HepG2 (cell line): ENCODE data around the gene FKBP1B. TPM values are rescaled to one million over a fixed set of nuclear protein-coding genes. Genes with fewer than 3 reads are reported as not detected.

ENCODE experiments used
- CCDC6 ChIP-seq: sonication (generic); formaldehyde crosslinking; IDR thresholded peaks from 2 replicates; pipeline ENCODE4 v1.8.1; 2022; ENCODE audit warnings: mild to moderate bottlenecking, missing genetic modification reagents, moderate library complexity
- EEA1 ChIP-seq: sonication (generic); formaldehyde crosslinking; IDR thresholded peaks from 2 replicates; pipeline ENCODE4 v1.5.1; 2020; ENCODE audit warnings: mild to moderate bottlenecking, missing genetic modification reagents, borderline replicate concordance
- ESRRA ChIP-seq: sonication (generic); formaldehyde crosslinking; IDR thresholded peaks from 2 replicates; pipeline ENCODE4 v1.5.1; 2020; ENCODE audit warnings: mild to moderate bottlenecking, low read depth, missing genetic modification reagents
- EZH2 ChIP-seq: conservative IDR thresholded peaks from 2 replicates; pipeline ENCODE4 v1.6.1; 2012; ENCODE audit warnings: mild to moderate bottlenecking, low read depth, low read length, moderate library complexity
- MEF2D ChIP-seq: sonication (generic); formaldehyde crosslinking; IDR thresholded peaks from 2 replicates; pipeline ENCODE4 v1.5.1; 2020; ENCODE audit warnings: mild to moderate bottlenecking, missing genetic modification reagents
- REL ChIP-seq: sonication (generic); formaldehyde crosslinking; conservative IDR thresholded peaks from 2 replicates; pipeline ENCODE4 v1.8.0; 2022; ENCODE audit warnings: mild to moderate bottlenecking, missing genetic modification reagents, moderate library complexity
- SIN3A ChIP-seq: IDR thresholded peaks from 2 replicates; pipeline ENCODE4 v1.6.1; 2011; ENCODE audit warnings: low read depth, mild to moderate bottlenecking, control low read depth, low read length, borderline replicate concordance
- SP5 ChIP-seq: IDR thresholded peaks from 2 replicates; pipeline ENCODE4 v1.6.1; 2016; ENCODE audit warnings: low read depth, borderline replicate concordance
- THAP11 ChIP-seq: IDR thresholded peaks from 2 replicates; pipeline ENCODE4 v1.6.1; 2016; ENCODE audit warnings: missing biosample characterization, missing genetic modification reagents
- YY1 ChIP-seq: IDR thresholded peaks from 2 replicates; pipeline ENCODE4 v1.6.1; 2011; ENCODE audit warnings: low read length, low read depth, moderate library complexity, mild to moderate bottlenecking; ENCODE audit not compliant: insufficient read depth, insufficient replicate concordance
- ZFAT ChIP-seq: sonication (generic); formaldehyde crosslinking; conservative IDR thresholded peaks from 2 replicates; pipeline ENCODE4 v1.8.1; 2023; ENCODE audit warnings: missing genetic modification reagents, inconsistent platforms
- ZFP41 ChIP-seq: sonication (generic); formaldehyde crosslinking; IDR thresholded peaks from 2 replicates; pipeline ENCODE4 v1.4.0; 2020; ENCODE audit warnings: mild to moderate bottlenecking, missing genetic modification reagents, borderline replicate concordance
- ZNF17 ChIP-seq: sonication (generic); formaldehyde crosslinking; IDR thresholded peaks from 2 replicates; pipeline ENCODE4 v1.5.0; 2020; ENCODE audit warnings: mild to moderate bottlenecking, missing genetic modification reagents
- ZNF460 ChIP-seq: sonication (generic); formaldehyde crosslinking; IDR thresholded peaks from 2 replicates; pipeline ENCODE4 v1.5.1; 2020; ENCODE audit warnings: missing genetic modification reagents, mild to moderate bottlenecking, borderline replicate concordance
- ZNF501 ChIP-seq: sonication (generic); formaldehyde crosslinking; IDR thresholded peaks from 2 replicates; pipeline ENCODE4 v1.5.1; 2020; ENCODE audit warnings: mild to moderate bottlenecking, moderate library complexity, missing genetic modification reagents
- ZNF7 ChIP-seq: IDR thresholded peaks from 2 replicates; pipeline ENCODE4 v1.6.1; 2016; ENCODE audit warnings: missing biosample characterization, missing genetic modification reagents
- polyA plus RNA-seq, 8 experiments: library from polyadenylated mRNA; depleted of rRNA in 3 of 8; stranded (reverse) in 7 of 8; unstranded in 1 of 8; fragments of >200 nt; fragmentation: Illumina TruSeq in 4 of 8; extraction: Trizol in 4 of 8; gene quantifications; 2 replicates each; pipeline versions ENCODE4 v1.2.1 to v1.2.3, GENCODE V29; 2011 to 2016; ENCODE audit warnings: low read depth in 4 of 8, missing spikeins in 1 of 8, mixed read lengths in 1 of 8; ENCODE audit not compliant: insufficient read depth in 1 of 8
- total RNA-seq, 5 experiments: library from RNA; depleted of rRNA; stranded (reverse); fragments of >200 nt; fragmentation: Illumina TruSeq; extraction: Trizol; gene quantifications; 2 replicates each; pipeline ENCODE4 v1.2.3, GENCODE V29; 2016; ENCODE audit warnings: low read depth in 1 of 5
- TF ChIP-seq, protein P1 (sequence below): sonication (generic); formaldehyde crosslinking; IDR thresholded peaks from 2 replicates; pipeline ENCODE4 v1.4.0; 2020; ENCODE audit warnings: mild to moderate bottlenecking, missing genetic modification reagents
- TF ChIP-seq, protein P2 (sequence below): sonication (generic); formaldehyde crosslinking; IDR thresholded peaks from 2 replicates; pipeline ENCODE4 v1.9.0; 2022; ENCODE audit warnings: missing genetic modification reagents, mild to moderate bottlenecking, borderline replicate concordance
- TF ChIP-seq, protein P3 (sequence below): sonication (generic); formaldehyde crosslinking; IDR thresholded peaks from 2 replicates; pipeline ENCODE4 v1.9.0; 2021; ENCODE audit warnings: missing genetic modification reagents, borderline replicate concordance
- TF ChIP-seq, protein P4 (sequence below): sonication (generic); formaldehyde crosslinking; IDR thresholded peaks from 2 replicates; pipeline ENCODE4 v1.4.0; 2020; ENCODE audit warnings: missing genetic modification reagents
- TF ChIP-seq, protein P5 (sequence below): sonication (generic); formaldehyde crosslinking; conservative IDR thresholded peaks from 2 replicates; pipeline ENCODE4 v1.8.0; 2022; ENCODE audit warnings: missing genetic modification reagents

FKBP1B gene
- total and polyA plus RNA-seq, 2 of the 13 experiments (the other 11 are each of a cell fraction or from before 2014, with no cell fraction given), result 35.2 to 96.3 TPM

DNA sequence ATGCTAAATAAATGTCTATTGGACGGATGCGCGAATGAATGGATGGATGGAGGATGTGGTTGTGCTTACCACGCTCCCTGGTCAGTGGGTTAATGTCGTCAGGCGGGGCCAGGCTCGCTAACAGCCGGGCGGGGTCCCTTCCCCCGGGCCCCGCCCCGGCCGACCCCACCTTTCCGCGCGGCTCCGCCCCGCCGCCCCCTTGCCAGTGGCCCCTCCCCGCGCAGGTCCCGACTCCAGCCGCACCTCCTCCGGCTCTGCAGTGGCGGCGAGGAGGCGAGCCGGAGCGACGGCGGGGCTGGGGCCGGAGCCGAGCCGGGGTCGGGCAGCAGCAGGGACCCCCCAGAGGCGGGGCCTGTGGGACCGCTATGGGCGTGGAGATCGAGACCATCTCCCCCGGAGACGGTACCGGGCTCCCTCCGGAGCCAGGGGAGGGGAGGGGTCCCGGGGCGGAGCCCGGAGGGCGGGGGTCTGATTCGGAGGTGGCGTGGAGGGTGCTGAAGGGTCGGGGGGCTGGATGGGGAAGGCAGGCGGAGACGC is at the start of gene FKBP1B (continued):
- TF ChIP-seq, protein P1, sequence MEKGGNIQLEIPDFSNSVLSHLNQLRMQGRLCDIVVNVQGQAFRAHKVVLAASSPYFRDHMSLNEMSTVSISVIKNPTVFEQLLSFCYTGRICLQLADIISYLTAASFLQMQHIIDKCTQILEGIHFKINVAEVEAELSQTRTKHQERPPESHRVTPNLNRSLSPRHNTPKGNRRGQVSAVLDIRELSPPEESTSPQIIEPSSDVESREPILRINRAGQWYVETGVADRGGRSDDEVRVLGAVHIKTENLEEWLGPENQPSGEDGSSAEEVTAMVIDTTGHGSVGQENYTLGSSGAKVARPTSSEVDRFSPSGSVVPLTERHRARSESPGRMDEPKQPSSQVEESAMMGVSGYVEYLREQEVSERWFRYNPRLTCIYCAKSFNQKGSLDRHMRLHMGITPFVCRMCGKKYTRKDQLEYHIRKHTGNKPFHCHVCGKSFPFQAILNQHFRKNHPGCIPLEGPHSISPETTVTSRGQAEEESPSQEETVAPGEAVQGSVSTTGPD (CRISPR knock-in tag), result no peak
- TF ChIP-seq ESRRA (peak; percentile 14; the same call in 1 of the 2 replicates), MEF2D (CRISPR knock-in tag) (0 out of 2 replicates have a peak, but pooled peaks have one; percentile 3), ZNF501 (CRISPR knock-in tag) (no peak), REL (CRISPR knock-in tag) (0 out of 2 replicates have a peak, but pooled peaks have one; percentile 22), CCDC6 (CRISPR knock-in tag) (0 out of 2 replicates have a peak, but pooled peaks have one; percentile 13), EEA1 (CRISPR knock-in tag) (no peak), YY1 (peak; percentile 60), ZNF460 (CRISPR knock-in tag) (no peak), THAP11 (CRISPR knock-in tag) (peak; percentile 83), ZFP41 (CRISPR knock-in tag) (no peak), ZNF17 (CRISPR knock-in tag) (no peak), ZFAT (CRISPR knock-in tag) (no peak), ZNF7 (CRISPR knock-in tag) (no peak), SP5 (CRISPR knock-in tag) (peak; percentile 78), EZH2 (no peak), SIN3A (peak; percentile 68; the same call in 1 of the 2 replicates)
- TF ChIP-seq, protein P2, sequence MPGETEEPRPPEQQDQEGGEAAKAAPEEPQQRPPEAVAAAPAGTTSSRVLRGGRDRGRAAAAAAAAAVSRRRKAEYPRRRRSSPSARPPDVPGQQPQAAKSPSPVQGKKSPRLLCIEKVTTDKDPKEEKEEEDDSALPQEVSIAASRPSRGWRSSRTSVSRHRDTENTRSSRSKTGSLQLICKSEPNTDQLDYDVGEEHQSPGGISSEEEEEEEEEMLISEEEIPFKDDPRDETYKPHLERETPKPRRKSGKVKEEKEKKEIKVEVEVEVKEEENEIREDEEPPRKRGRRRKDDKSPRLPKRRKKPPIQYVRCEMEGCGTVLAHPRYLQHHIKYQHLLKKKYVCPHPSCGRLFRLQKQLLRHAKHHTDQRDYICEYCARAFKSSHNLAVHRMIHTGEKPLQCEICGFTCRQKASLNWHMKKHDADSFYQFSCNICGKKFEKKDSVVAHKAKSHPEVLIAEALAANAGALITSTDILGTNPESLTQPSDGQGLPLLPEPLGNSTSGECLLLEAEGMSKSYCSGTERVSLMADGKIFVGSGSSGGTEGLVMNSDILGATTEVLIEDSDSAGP (CRISPR knock-in tag), result peak; percentile 40; the same call in 1 of the 2 replicates
- TF ChIP-seq, protein P3, sequence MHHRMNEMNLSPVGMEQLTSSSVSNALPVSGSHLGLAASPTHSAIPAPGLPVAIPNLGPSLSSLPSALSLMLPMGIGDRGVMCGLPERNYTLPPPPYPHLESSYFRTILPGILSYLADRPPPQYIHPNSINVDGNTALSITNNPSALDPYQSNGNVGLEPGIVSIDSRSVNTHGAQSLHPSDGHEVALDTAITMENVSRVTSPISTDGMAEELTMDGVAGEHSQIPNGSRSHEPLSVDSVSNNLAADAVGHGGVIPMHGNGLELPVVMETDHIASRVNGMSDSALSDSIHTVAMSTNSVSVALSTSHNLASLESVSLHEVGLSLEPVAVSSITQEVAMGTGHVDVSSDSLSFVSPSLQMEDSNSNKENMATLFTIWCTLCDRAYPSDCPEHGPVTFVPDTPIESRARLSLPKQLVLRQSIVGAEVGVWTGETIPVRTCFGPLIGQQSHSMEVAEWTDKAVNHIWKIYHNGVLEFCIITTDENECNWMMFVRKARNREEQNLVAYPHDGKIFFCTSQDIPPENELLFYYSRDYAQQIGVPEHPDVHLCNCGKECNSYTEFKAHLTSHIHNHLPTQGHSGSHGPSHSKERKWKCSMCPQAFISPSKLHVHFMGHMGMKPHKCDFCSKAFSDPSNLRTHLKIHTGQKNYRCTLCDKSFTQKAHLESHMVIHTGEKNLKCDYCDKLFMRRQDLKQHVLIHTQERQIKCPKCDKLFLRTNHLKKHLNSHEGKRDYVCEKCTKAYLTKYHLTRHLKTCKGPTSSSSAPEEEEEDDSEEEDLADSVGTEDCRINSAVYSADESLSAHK, result no peak
- TF ChIP-seq, protein P4, sequence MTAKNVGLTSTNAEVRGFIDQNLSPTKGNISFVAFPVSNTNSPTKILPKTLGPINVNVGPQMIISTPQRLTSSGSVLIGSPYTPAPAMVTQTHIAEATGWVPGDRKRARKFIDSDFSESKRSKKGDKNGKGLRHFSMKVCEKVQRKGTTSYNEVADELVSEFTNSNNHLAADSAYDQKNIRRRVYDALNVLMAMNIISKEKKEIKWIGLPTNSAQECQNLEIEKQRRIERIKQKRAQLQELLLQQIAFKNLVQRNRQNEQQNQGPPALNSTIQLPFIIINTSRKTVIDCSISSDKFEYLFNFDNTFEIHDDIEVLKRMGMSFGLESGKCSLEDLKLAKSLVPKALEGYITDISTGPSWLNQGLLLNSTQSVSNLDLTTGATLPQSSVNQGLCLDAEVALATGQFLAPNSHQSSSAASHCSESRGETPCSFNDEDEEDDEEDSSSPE (CRISPR knock-in tag), result 0 out of 2 replicates have a peak, but pooled peaks have one; percentile 27
- TF ChIP-seq, protein P5, sequence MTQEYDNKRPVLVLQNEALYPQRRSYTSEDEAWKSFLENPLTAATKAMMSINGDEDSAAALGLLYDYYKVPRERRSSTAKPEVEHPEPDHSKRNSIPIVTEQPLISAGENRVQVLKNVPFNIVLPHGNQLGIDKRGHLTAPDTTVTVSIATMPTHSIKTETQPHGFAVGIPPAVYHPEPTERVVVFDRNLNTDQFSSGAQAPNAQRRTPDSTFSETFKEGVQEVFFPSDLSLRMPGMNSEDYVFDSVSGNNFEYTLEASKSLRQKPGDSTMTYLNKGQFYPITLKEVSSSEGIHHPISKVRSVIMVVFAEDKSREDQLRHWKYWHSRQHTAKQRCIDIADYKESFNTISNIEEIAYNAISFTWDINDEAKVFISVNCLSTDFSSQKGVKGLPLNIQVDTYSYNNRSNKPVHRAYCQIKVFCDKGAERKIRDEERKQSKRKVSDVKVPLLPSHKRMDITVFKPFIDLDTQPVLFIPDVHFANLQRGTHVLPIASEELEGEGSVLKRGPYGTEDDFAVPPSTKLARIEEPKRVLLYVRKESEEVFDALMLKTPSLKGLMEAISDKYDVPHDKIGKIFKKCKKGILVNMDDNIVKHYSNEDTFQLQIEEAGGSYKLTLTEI (CRISPR knock-in tag), result no peak
